K562 (cell line): ENCODE results near the gene SCT. TPM values are rescaled to one million over a fixed set of nuclear protein-coding genes. Genes with fewer than 3 reads are reported as not detected.

ENCODE experiments used
- ATAC-seq: fragments of 200-7000 bp; cut with Tn5 transposase; 3 replicates; pipeline ENCODE4 v1.9.1; 2020; ENCODE audit warnings: moderate library complexity
- BruUV-seq: library from RNA; stranded (reverse); fragments of 400-500 nt; replicated peaks from 2 replicates; lab custom pipeline; 2021; lab: Mats Ljungman, UMichigan
- CTCF ChIA-PET: fragments of 300-600 bp; formaldehyde crosslinking; extraction: SDS; loops from one replicate; lab custom pipeline; 2021; ENCODE audit warnings: low intra/inter-chr PET ratio; lab: Yijun Ruan, JAX
- POLR2A ChIA-PET: fragments of 300-600, 350-650 bp; sonication (Branson Sonifier 250); formaldehyde crosslinking; extraction: SDS; loops from one replicate; lab custom pipeline; 2021; ENCODE audit warnings: antibody characterized with exemption, inconsistent platforms; lab: Yijun Ruan, JAX
- DNase-seq, 4 experiments: peaks; one replicate each; pipeline versions ENCODE4 v3.0.0 to v3.0.0-alpha.2; 2011 to 2018; ENCODE audit warnings: low spot score in 3 of 4, mixed read lengths in 3 of 4; ENCODE audit errors: extremely low read depth in 1 of 4
- FAIRE-seq: peaks from 2 replicates; lab custom pipeline; 2011; peaks lifted over from hg19 to GRCh38; lab: Jason Lieb, UNC
- H2AFZ ChIP-seq: 2 replicates; pipeline ENCODE4 v1.6.0; 2011; ENCODE audit warnings: low read depth, low read length, control low read depth, inconsistent platforms
- H3K27ac ChIP-seq: fragments of 200-600 bp; 3 replicates; pipeline ENCODE4 v1.8.0; 2011; ENCODE audit warnings: low read depth, mild to moderate bottlenecking, control low read depth, inconsistent platforms, low read length, moderate library complexity, mixed read lengths; ENCODE audit errors: extremely low read depth
- H3K27me3 ChIP-seq, 2 experiments: fragments of 300-600 bp in 1 of 2; 2 replicates in 1 of 2; 3 replicates in 1 of 2; pipeline versions ENCODE4 v1.6.0 to v1.8.0; 2011; ENCODE audit warnings: inconsistent platforms in 2 of 2, low read length in 2 of 2, mild to moderate bottlenecking in 1 of 2, mixed read lengths in 1 of 2, moderate library complexity in 1 of 2; ENCODE audit not compliant: control insufficient read depth in 2 of 2, insufficient read depth in 2 of 2
- H3K36me3 ChIP-seq: fragments of 300-600 bp; 3 replicates; pipeline ENCODE4 v1.8.0; 2011; ENCODE audit warnings: mild to moderate bottlenecking, low read length, inconsistent platforms; ENCODE audit not compliant: control insufficient read depth, insufficient read depth
- H3K4me1 ChIP-seq, 2 experiments: fragments of 200-600 bp in 1 of 2; replicated peaks in 1 of 2; 2 replicates in 1 of 2; 3 replicates in 1 of 2; pipeline versions ENCODE4 v1.5.1 to v1.8.0; 2011; ENCODE audit warnings: inconsistent platforms in 2 of 2, low read length in 2 of 2, mild to moderate bottlenecking in 1 of 2, mixed read lengths in 1 of 2, moderate library complexity in 1 of 2; ENCODE audit not compliant: control insufficient read depth in 2 of 2, insufficient read depth in 2 of 2
- H3K4me2 ChIP-seq: 2 replicates; pipeline ENCODE4 v1.6.1; 2011; ENCODE audit warnings: low read length, control low read depth, inconsistent platforms, mixed read lengths; ENCODE audit not compliant: insufficient read depth
- H3K4me3 ChIP-seq: fragments of 200-600 bp; sonication (generic), shearing (Covaris generic); 2 replicates; pipeline ENCODE4 v1.5.1; 2016; ENCODE audit warnings: control low read depth, inconsistent platforms
- H3K79me2 ChIP-seq: fragments of 200-600 bp; 3 replicates; pipeline ENCODE4 v1.8.0; 2011; ENCODE audit warnings: low read length, inconsistent platforms; ENCODE audit not compliant: control insufficient read depth, insufficient read depth
- H3K9ac ChIP-seq, 2 experiments: 2 replicates each; pipeline versions ENCODE4 v1.6.0 to v1.6.1; 2011; ENCODE audit warnings: low read depth in 2 of 2, low read length in 2 of 2, control low read depth in 1 of 2, inconsistent platforms in 1 of 2, mild to moderate bottlenecking in 1 of 2, mixed read lengths in 1 of 2; ENCODE audit not compliant: insufficient read depth in 1 of 2
- H3K9me1 ChIP-seq: one replicate; pipeline ENCODE4 v1.6.0; 2011; ENCODE audit warnings: inconsistent platforms, mild to moderate bottlenecking, low read length, moderate library complexity; ENCODE audit not compliant: control insufficient read depth, insufficient read depth
- H3K9me3 ChIP-seq: replicated peaks from 2 replicates; pipeline ENCODE4 v1.5.1; 2011; ENCODE audit warnings: low read depth, low read length, inconsistent platforms; ENCODE audit not compliant: control insufficient read depth, insufficient read depth
- H4K20me1 ChIP-seq: replicated peaks from 2 replicates; pipeline ENCODE4 v1.6.1; 2011; ENCODE audit warnings: low read length, inconsistent platforms, mixed read lengths; ENCODE audit not compliant: control insufficient read depth, insufficient read depth
- CHD4 ChIP-seq: fragments of 200-600 bp; sonication (generic); IDR thresholded peaks from 3 replicates; pipeline ENCODE4 v1.6.1; 2012; ENCODE audit warnings: low read depth, mild to moderate bottlenecking, mixed read lengths, low read length, inconsistent platforms; ENCODE audit not compliant: insufficient read depth, insufficient replicate concordance, poor library complexity, severe bottlenecking
- CREB5 ChIP-seq: fragments of 250-450 bp; sonication (Bioruptor Pico); IDR thresholded peaks from 2 replicates; pipeline ENCODE4 v1.5.0; 2020; ENCODE audit warnings: mild to moderate bottlenecking
- E2F6 ChIP-seq, 2 experiments: IDR thresholded peaks; 2 replicates each; pipeline ENCODE4 v1.6.1; 2011; ENCODE audit warnings: borderline replicate concordance in 1 of 2, control low read depth in 1 of 2, low read depth in 1 of 2, low read length in 1 of 2, mild to moderate bottlenecking in 1 of 2, mixed read lengths in 1 of 2, moderate library complexity in 1 of 2; ENCODE audit not compliant: insufficient read depth in 1 of 2, insufficient read length in 1 of 2, poor library complexity in 1 of 2, severe bottlenecking in 1 of 2; ENCODE audit errors: extremely low read depth in 1 of 2
- ETV5 ChIP-seq: sonication (generic); formaldehyde crosslinking; IDR thresholded peaks from 2 replicates; pipeline ENCODE4 v1.4.0; 2020; ENCODE audit warnings: low read depth, mild to moderate bottlenecking, missing genetic modification reagents
- GABPB2 ChIP-seq: fragments of 250-450 bp; sonication (Bioruptor Pico); conservative IDR thresholded peaks from 2 replicates; pipeline ENCODE4 v1.5.1; 2021; ENCODE audit warnings: mild to moderate bottlenecking
- KAT2B ChIP-seq: IDR thresholded peaks from one replicate; pipeline ENCODE4 v1.6.1; 2012; ENCODE audit warnings: low read depth, mild to moderate bottlenecking, control low read depth, inconsistent platforms, low read length, moderate library complexity
- KDM2B ChIP-seq: fragments of 250-450 bp; sonication (Bioruptor Pico); IDR thresholded peaks from 2 replicates; pipeline ENCODE4 v1.8.0; 2021; ENCODE audit warnings: mild to moderate bottlenecking, moderate library complexity
- MECOM ChIP-seq: fragments of 250-450 bp; sonication (Bioruptor Pico); IDR thresholded peaks from 2 replicates; pipeline ENCODE4 v1.8.0; 2022; ENCODE audit warnings: inconsistent platforms
- MTA1 ChIP-seq: fragments of 450-650 bp; IDR thresholded peaks from 2 replicates; pipeline ENCODE4 v1.6.1; 2017; ENCODE audit warnings: borderline replicate concordance
- MTA2 ChIP-seq: fragments of 450-650 bp; IDR thresholded peaks from 2 replicates; pipeline ENCODE4 v1.6.1; 2016; ENCODE audit warnings: low read depth
- SIX5 ChIP-seq, 2 experiments: IDR thresholded peaks; 2 replicates each; pipeline ENCODE4 v1.6.1; 2011; ENCODE audit warnings: low read length in 2 of 2, borderline replicate concordance in 1 of 2, low read depth in 1 of 2, mild to moderate bottlenecking in 1 of 2, moderate library complexity in 1 of 2; ENCODE audit not compliant: insufficient read depth in 1 of 2
- TCF3 ChIP-seq: sonication (generic); formaldehyde crosslinking; IDR thresholded peaks from 2 replicates; pipeline ENCODE4 v1.4.0; 2020; ENCODE audit warnings: mild to moderate bottlenecking, missing genetic modification reagents
- ZNF133 ChIP-seq: fragments of 250-450 bp; sonication (Bioruptor Pico); IDR thresholded peaks from 2 replicates; pipeline ENCODE4 v1.4.0; 2020; ENCODE audit warnings: mild to moderate bottlenecking
- ZNF253 ChIP-seq: fragments of 250-450 bp; sonication (Bioruptor Pico); conservative IDR thresholded peaks from 2 replicates; pipeline ENCODE4 v1.6.1; 2021; ENCODE audit warnings: mild to moderate bottlenecking
- ZNF696 ChIP-seq: fragments of 250-450 bp; sonication (Bioruptor Pico); conservative IDR thresholded peaks from 2 replicates; pipeline ENCODE4 v1.4.0; 2020; ENCODE audit warnings: mild to moderate bottlenecking, moderate library complexity
- WGBS: fragments of 100-300 bp; shearing (Covaris generic); methylation state at CpG from one replicate; pipeline ENCODE4 v1.1.6; 2016; ENCODE audit warnings: low coverage, mixed read lengths; ENCODE audit not compliant: insufficient coverage; ENCODE audit errors: missing lambda C conversion rate; 5-methylcytosine and 5-hydroxymethylcytosine counted together
- in situ Hi-C: fragments of 300-500 bp; cut with MboI; formaldehyde crosslinking; loops from 4 replicates; pipeline ENCODE4 v1.15.0; 2018; ENCODE audit warnings: inconsistent platforms, mixed read lengths
- intact Hi-C: fragments of 100-400 bp; cut with micrococcal nuclease; formaldehyde crosslinking; loops from 2 replicates; pipeline ENCODE4 v1.14.2; 2022
- polyA plus RNA-seq, 8 experiments: library from polyadenylated mRNA; depleted of rRNA in 4 of 8; stranded (reverse) in 5 of 8; unstranded in 3 of 8; fragments of >200 nt; fragmentation: Nextera tagmentation in 2 of 8; fragmentation: Illumina TruSeq in 1 of 8; extraction: Ambion mirVana in 2 of 8; extraction: Trizol in 1 of 8; gene quantifications; 2 replicates each; pipeline versions ENCODE4 v1.2.1 to v1.2.3, GENCODE V29; 2011 to 2014; ENCODE audit warnings: inconsistent platforms in 1 of 8, missing spikeins in 1 of 8
- total RNA-seq, 7 experiments: library from RNA; depleted of rRNA in 6 of 7; stranded (reverse); fragments of >200 nt in 6 of 7; fragmentation: Illumina TruSeq in 2 of 7; extraction: Trizol in 2 of 7; gene quantifications; 2 replicates each; pipeline versions ENCODE4 v1.2.1 to v1.2.3, GENCODE V29; 2011 to 2021; ENCODE audit warnings: low replicate concordance in 1 of 7
- TF ChIP-seq, protein P1 (sequence below): fragments of 250-450 bp; sonication (Bioruptor Pico); IDR thresholded peaks from 2 replicates; pipeline ENCODE4 v1.8.0; 2022; ENCODE audit warnings: moderate library complexity, mild to moderate bottlenecking, inconsistent platforms
- TF ChIP-seq, protein P2 (sequence below): fragments of 450-650 bp; IDR thresholded peaks from 2 replicates; pipeline ENCODE4 v1.6.1; 2016

SCT gene
- total and polyA plus RNA-seq, 9 of the 15 experiments (the other 6 are each of a cell fraction or from before 2014, with no cell fraction given): not detected

- no peaks in the 10 kb centered on the region for H3K9me1 ChIP-seq
- no peak overlapping the region for H3K4me2 ChIP-seq
- intact Hi-C loops: no loop called here
- in situ Hi-C loops: no loop called here
- FAIRE-seq (no peak), DNase-seq (no peak), ATAC-seq (no peak)
- no peak overlapping the region for H3K27ac ChIP-seq
- BruUV-seq: no TSS peak
- H3K27me3 ChIP-seq: no peaks in the 10 kb centered on the region
- peaks cover 15% of the 10 kb centered on the region; the same call in 1 of the 3 replicates for H3K36me3 ChIP-seq
- TF ChIP-seq GABPB2 (CRISPR knock-in tag): no peak
- TF ChIP-seq CHD4: no peak
- TF ChIP-seq ETV5 (CRISPR knock-in tag): no peak
- TF ChIP-seq KAT2B: no peak
- TF ChIP-seq, protein P1, sequence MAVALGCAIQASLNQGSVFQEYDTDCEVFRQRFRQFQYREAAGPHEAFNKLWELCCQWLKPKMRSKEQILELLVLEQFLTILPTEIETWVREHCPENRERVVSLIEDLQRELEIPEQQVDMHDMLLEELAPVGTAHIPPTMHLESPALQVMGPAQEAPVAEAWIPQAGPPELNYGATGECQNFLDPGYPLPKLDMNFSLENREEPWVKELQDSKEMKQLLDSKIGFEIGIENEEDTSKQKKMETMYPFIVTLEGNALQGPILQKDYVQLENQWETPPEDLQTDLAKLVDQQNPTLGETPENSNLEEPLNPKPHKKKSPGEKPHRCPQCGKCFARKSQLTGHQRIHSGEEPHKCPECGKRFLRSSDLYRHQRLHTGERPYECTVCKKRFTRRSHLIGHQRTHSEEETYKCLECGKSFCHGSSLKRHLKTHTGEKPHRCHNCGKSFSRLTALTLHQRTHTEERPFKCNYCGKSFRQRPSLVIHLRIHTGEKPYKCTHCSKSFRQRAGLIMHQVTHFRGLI (CRISPR knock-in tag): no peak
- no peak for TF ChIP-seq CREB5 (CRISPR knock-in tag)
- no peak for TF ChIP-seq MECOM (CRISPR knock-in tag)
- no peak for TF ChIP-seq KDM2B (CRISPR knock-in tag)
- TF ChIP-seq MTA2: no peak
- TF ChIP-seq, protein P2, sequence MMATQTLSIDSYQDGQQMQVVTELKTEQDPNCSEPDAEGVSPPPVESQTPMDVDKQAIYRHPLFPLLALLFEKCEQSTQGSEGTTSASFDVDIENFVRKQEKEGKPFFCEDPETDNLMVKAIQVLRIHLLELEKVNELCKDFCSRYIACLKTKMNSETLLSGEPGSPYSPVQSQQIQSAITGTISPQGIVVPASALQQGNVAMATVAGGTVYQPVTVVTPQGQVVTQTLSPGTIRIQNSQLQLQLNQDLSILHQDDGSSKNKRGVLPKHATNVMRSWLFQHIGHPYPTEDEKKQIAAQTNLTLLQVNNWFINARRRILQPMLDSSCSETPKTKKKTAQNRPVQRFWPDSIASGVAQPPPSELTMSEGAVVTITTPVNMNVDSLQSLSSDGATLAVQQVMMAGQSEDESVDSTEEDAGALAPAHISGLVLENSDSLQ: no peak
- TF ChIP-seq ZNF253 (CRISPR knock-in tag): no peak
- no peak for TF ChIP-seq E2F6 (IDR thresholded peaks at IDR 0.05; ENCODE audit: borderline replicate concordance in 1 of 2, extremely low read depth in 1 of 2, insufficient read depth in 1 of 2, insufficient read length in 1 of 2, low read depth in 1 of 2, low read length in 1 of 2, poor library complexity in 1 of 2, severe bottlenecking in 1 of 2)
- no peak for TF ChIP-seq ZNF696 (CRISPR knock-in tag)
- no peak for TF ChIP-seq ZNF133 (CRISPR knock-in tag)
- TF ChIP-seq MTA1: no peak
- TF ChIP-seq SIX5 (IDR thresholded peaks at IDR 0.05; ENCODE audit: borderline replicate concordance in 1 of 2, insufficient read depth in 1 of 2, low read depth in 1 of 2, low read length in 2 of 2): no peak
- no peak for TF ChIP-seq TCF3 (CRISPR knock-in tag)
- no peaks in the 10 kb centered on the region for H3K79me2 ChIP-seq
- peak overlapping the region in 1 of 2 experiments; percentile 64; a peak in 1 of 4 replicates for H3K9ac ChIP-seq
- ChIA-PET CTCF (no interaction called here), POLR2A (no interaction called here)
- 78% methylated on average over 9 of the region's 22 CpGs for WGBS
- no peaks in the 10 kb centered on the region for H3K9me3 ChIP-seq
- H3K4me1 ChIP-seq: peaks cover 0 to 50% of the 10 kb centered on the region in 2 experiments; a peak in 2 of 5 replicates
- H2AFZ ChIP-seq: no peak overlapping the region
- no peak overlapping the region for H3K4me3 ChIP-seq
- H4K20me1 ChIP-seq: no peaks in the 10 kb centered on the region
Measured at GRCh38 chr11:625636-626268, 1.2 kb downstream of the SCT start.
